ENCODE measurements around the gene TEP1. TPM values are rescaled to one million over a fixed set of nuclear protein-coding genes. Genes with fewer than 3 reads are reported as not detected.

Gene TEP1
- total RNA-seq, 2 donors from 2014 or later: 53.7 to 71.3 TPM

DNA sequence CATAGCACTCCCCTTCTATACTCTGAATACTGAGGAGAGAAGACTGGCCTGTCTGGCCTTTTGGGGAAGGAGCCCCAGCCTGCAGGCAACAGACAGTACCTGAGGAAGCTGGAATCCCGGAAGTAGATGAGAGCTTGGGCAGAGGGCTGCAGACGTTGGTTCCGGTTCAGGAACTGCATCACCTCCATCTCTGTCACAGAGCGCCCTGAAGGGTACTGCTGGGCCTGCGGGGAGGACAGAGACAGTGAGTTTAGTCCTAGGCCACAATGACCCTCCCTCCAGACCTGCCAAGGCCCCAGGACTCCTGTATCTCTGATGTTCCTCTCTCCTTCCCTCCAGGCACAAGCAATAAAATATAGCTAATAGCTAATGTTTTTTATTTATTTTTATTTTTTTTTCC, 28.4 kb downstream of the TEP1 start:
- H3K9ac ChIP-seq (ENCODE audit: low read depth in 2 of 2, low read length in 2 of 2): no peak overlapping the region
- TF ChIP-seq, protein P1, sequence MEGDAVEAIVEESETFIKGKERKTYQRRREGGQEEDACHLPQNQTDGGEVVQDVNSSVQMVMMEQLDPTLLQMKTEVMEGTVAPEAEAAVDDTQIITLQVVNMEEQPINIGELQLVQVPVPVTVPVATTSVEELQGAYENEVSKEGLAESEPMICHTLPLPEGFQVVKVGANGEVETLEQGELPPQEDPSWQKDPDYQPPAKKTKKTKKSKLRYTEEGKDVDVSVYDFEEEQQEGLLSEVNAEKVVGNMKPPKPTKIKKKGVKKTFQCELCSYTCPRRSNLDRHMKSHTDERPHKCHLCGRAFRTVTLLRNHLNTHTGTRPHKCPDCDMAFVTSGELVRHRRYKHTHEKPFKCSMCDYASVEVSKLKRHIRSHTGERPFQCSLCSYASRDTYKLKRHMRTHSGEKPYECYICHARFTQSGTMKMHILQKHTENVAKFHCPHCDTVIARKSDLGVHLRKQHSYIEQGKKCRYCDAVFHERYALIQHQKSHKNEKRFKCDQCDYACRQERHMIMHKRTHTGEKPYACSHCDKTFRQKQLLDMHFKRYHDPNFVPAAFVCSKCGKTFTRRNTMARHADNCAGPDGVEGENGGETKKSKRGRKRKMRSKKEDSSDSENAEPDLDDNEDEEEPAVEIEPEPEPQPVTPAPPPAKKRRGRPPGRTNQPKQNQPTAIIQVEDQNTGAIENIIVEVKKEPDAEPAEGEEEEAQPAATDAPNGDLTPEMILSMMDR (IDR thresholded peaks at IDR 0.05): no peak
- no peaks in the 10 kb centered on the region for H3K9me3 ChIP-seq
- no peak for DNase-seq
- no peak overlapping the region for H3K4me3 ChIP-seq
- peaks cover 49% of the 10 kb centered on the region for H3K36me3 ChIP-seq
- no peaks in the 10 kb centered on the region for H3K4me1 ChIP-seq
- no peaks in the 10 kb centered on the region for H3K27me3 ChIP-seq
- no peak overlapping the region for H3K27ac ChIP-seq
- intact Hi-C loops (cut with DNase I): no loop called here

DNA sequence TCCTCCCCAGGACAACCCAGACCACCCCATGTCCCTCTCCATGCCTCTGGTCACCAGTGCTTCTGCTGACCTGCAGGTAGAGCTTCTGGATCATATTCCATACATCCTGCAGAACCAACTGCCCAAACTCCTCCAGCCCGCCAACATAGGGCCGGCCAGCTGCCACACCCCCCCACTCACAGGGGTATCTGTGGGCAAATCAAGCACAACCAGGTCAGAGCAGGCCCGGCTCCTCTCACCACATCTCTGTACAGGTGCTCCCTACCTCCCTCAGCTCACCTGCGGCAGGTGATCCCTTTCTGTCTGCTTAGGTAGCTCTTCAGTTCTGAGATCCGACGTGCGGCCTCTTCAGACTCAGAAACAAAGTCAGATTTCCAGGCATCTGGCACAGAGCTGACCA, 29.0 kb downstream of the TEP1 start:
- Histone ChIP-seq H3K27me3 (no peaks in the 10 kb centered on the region), H3K36me3 (peaks cover 55% of the 10 kb centered on the region), H3K9ac (ENCODE audit: low read depth in 2 of 2, low read length in 2 of 2) (no peak overlapping the region), H3K9me3 (no peaks in the 10 kb centered on the region), H3K27ac (no peak overlapping the region), H3K4me3 (no peak overlapping the region), H3K4me1 (no peaks in the 10 kb centered on the region)
- no peak for DNase-seq
- TF ChIP-seq, protein P1 (IDR thresholded peaks at IDR 0.05): no peak
- intact Hi-C loops (cut with DNase I): no loop called here

DNA sequence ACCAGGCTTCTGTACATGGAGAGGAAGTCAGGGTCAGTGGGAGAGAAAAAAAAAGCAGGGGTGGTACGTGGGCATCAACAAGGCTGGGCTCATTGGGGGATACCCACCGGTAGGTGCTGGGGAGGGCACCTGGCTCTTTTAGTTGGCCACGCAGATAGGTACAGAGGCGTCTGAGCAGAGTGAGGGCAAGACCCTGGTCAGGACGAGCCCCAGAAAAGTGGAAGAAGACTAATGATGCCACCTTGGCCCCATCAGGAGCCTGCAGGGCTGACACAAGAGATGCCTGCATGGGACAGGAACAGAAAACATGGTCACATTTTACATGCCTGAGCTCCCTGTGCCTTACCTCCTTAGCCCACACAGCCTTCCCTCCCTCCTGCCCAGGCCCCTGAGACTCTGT, 29.7 kb downstream of the TEP1 start:
- TF ChIP-seq, protein P1 (IDR thresholded peaks at IDR 0.05): no peak
- no peaks in the 10 kb centered on the region for H3K27me3 ChIP-seq
- H3K27ac ChIP-seq: no peak overlapping the region
- no peaks in the 10 kb centered on the region for H3K9me3 ChIP-seq
- H3K4me1 ChIP-seq: no peaks in the 10 kb centered on the region
- no peak for DNase-seq
- intact Hi-C loops (cut with DNase I): no loop called here
- H3K9ac ChIP-seq (ENCODE audit: low read depth in 2 of 2, low read length in 2 of 2): no peak overlapping the region
- no peak overlapping the region for H3K4me3 ChIP-seq
- peaks cover 61% of the 10 kb centered on the region for H3K36me3 ChIP-seq

DNA sequence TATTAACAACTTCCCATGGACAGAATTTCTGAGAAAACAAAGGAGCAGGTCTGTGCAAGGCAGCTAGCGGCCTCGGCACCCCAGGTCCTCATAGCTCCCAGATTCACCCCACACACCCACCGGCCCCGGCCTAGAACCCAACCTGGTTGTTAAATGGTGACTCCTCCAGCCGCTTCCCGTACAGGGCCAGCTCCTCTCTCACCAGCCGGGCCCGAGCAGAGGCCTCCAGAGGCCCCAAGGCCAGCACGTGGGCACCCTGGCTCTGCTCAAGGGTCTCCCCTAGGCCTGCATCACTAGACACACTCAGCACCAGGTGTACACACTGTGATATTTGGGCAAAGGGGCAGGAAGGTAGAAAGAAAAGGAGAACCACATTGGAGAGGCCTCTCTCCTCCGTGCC, 30.3 kb downstream of the TEP1 start:
- intact Hi-C loops (cut with DNase I): no loop called here
- Histone ChIP-seq H3K9me3 (no peaks in the 10 kb centered on the region), H3K27ac (no peak overlapping the region), H3K36me3 (peaks cover 64% of the 10 kb centered on the region), H3K27me3 (no peaks in the 10 kb centered on the region), H3K4me3 (no peak overlapping the region), H3K4me1 (no peaks in the 10 kb centered on the region), H3K9ac (ENCODE audit: low read depth in 2 of 2, low read length in 2 of 2) (no peak overlapping the region)
- TF ChIP-seq, protein P1 (IDR thresholded peaks at IDR 0.05): no peak
- no peak for DNase-seq

DNA sequence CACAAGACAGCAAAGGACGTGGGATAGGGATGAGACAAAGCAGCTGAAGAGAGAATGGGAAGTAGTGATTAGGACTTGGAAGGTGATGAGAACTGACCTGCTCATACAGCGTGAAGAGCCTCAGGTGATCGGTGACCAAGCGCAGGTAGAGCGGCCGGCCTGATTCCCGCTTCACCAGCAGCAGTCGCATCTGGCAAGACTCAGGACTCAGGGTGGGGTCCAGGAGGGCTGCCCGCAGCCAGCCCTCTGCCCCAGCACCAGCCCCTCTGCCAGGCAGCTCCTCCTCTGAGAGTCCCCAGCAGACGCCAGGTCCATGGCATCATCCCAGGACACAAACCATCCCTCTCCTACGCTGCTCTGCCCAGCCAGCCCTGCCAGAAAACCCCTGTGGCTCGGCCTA, 30.8 kb downstream of the TEP1 start:
- Histone ChIP-seq H3K9ac (ENCODE audit: low read depth in 2 of 2, low read length in 2 of 2) (no peak overlapping the region), H3K4me1 (no peaks in the 10 kb centered on the region), H3K27me3 (no peaks in the 10 kb centered on the region), H3K36me3 (peaks cover 59% of the 10 kb centered on the region), H3K9me3 (no peaks in the 10 kb centered on the region), H3K27ac (no peak overlapping the region), H3K4me3 (no peak overlapping the region)
- no peak for DNase-seq
- intact Hi-C loops (cut with DNase I): no loop called here
- TF ChIP-seq, protein P1 (IDR thresholded peaks at IDR 0.05): no peak

DNA sequence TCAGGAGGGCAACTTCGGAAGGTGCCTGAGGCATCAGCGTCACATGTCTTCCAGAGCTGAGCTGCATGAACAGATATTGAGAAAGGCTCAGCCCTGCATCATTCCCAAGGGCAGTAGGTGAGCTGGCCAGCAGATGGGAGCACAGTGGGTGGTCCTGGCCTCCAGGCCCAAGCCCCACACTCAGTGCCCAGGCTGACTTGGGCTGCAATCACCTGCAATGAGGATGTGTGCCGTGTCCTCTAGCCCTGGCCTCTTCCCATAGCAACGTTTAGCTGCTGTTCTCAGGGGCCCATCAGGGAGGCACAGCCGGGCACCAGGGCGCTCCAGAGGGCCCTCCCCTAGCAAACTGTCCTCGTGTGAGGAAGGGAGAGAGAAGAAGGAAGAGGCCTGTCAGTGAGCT, 32.0 kb downstream of the TEP1 start:
- no peaks in the 10 kb centered on the region for H3K4me1 ChIP-seq
- H3K9ac ChIP-seq (ENCODE audit: low read depth in 2 of 2, low read length in 2 of 2): no peak overlapping the region
- no peak overlapping the region for H3K4me3 ChIP-seq
- intact Hi-C loops (cut with DNase I): no loop called here
- H3K27ac ChIP-seq: no peak overlapping the region
- H3K27me3 ChIP-seq: no peaks in the 10 kb centered on the region
- TF ChIP-seq, protein P1 (IDR thresholded peaks at IDR 0.05): no peak
- no peak for DNase-seq
- H3K36me3 ChIP-seq: peaks cover 62% of the 10 kb centered on the region
- H3K9me3 ChIP-seq: no peaks in the 10 kb centered on the region
